ENCODE measurements around the gene HNMT.

GRCh38 chr2:138032334-138032733 is 68.1 kb downstream of the HNMT start:
- TF ChIP-seq CTCF (IDR thresholded peaks at IDR 0.05): no peak
- TF ChIP-seq POLR2A (IDR thresholded peaks at IDR 0.05): no peak

Measured in tibial nerve (tissue), 3 donors.